GM18867 (cell line): ENCODE data around the gene ARHGAP22.
"Not testable (repeated sequence)": the region's sequence is repeated elsewhere in the genome, so short reads cannot be mapped to it uniquely, and the experiment has no call there.

Experiments
- ATAC-seq: cut with Tn5 transposase; IDR thresholded peaks from one replicate; pipeline ENCODE4 v1.9.1; 2021; ENCODE audit warnings: mild to moderate bottlenecking, moderate library complexity; ENCODE audit not compliant: unreplicated experiment

The ARHGAP22 gene

GRCh38 chr10:48439581-48440041 lies 165.3 kb downstream of the ARHGAP22 start:
- ATAC-seq = no peak

- ATAC-seq = no peak
Measured at GRCh38 chr10:48439031-48439430, 165.8 kb downstream of the ARHGAP22 start.

GRCh38 chr10:48437546-48437945 lies 167.3 kb downstream of the ARHGAP22 start:
- ATAC-seq = no peak

DNA sequence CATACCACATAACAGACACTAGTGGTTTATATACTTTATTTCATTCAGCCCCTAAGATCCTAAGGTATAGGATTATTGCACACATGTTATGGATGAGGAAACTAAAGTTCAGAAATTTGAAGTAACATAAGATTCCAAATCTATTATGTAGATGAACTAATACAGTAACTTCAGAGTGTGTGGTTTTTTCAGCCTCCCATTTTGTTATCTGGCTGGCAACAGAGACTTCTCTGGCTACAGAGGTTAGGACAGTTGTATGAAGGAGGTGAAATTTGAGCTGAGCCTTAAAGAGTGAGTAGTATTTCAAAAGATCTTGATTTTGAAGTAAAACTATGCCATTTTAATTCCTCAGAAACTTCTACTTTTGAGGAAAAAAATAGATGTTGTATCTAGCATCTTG lies 173.0 kb downstream of the ARHGAP22 start:
- ATAC-seq = no peak

- ATAC-seq = no peak
Measured at GRCh38 chr10:48430402-48430993, 174.4 kb downstream of the ARHGAP22 start.

DNA sequence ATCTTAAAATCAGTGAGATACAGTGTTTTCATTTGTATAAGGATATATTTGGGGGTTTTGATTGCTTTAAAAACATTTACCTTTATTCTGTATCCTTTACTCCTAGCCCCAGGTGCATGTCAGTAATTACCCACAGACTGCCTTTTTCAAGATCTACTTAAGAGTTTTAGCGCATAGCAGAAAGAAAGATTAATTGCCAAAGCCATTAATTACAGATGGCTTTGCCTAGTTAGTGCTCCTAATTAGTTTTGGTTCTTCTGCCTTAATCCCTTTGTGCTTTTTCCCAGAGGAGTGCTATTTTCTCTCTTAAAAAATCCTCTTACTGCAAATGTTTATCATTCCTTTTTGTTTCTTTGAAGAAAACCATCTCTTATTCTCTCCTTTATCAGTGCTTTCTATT lies 175.6 kb downstream of the ARHGAP22 start:
- no peak for ATAC-seq

DNA sequence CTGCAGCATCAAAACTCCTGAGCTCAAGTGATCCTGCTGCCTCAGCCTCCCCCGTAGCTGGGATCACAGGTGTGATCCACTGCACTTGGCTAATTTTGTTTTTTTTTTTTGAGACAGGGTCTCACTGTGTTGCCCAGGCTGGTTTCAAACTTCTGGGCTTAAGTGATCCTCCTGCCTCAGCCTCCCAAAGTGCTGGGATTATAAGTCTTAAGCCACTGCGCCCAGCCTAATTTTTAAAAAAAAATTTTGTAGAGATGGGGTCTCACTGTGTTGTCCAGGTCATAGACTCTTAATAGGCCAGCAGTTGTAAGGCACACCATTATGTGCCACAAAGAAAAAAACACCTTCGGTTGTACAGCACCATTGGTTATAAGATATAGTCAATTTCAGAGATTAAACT lies 176.0 kb downstream of the ARHGAP22 start:
- no peak for ATAC-seq

DNA sequence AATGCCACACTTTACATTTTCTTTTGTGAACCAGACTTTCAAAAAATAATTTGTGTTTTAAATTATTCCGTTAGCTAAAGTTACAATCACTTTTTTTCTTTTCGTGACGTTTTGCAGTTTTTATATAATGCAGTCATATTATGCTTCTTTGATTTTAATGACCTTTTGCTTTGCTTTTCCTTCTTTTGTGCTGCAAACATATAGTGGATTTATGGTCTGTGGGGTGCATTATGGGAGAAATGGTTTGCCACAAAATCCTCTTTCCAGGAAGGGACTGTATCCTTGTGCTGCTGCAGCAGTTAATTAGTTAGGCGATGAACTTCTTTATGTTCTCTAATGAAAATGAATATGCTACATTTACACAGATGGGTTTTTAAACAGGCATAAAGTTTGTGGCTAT lies 181.0 kb downstream of the ARHGAP22 start:
- no peak for ATAC-seq

GRCh38 chr10:48421862-48422261 lies 183.0 kb downstream of the ARHGAP22 start:
- not testable (repeated sequence) for ATAC-seq

- ATAC-seq = no peak
Measured at GRCh38 chr10:48419714-48420113, 185.2 kb downstream of the ARHGAP22 start.

DNA sequence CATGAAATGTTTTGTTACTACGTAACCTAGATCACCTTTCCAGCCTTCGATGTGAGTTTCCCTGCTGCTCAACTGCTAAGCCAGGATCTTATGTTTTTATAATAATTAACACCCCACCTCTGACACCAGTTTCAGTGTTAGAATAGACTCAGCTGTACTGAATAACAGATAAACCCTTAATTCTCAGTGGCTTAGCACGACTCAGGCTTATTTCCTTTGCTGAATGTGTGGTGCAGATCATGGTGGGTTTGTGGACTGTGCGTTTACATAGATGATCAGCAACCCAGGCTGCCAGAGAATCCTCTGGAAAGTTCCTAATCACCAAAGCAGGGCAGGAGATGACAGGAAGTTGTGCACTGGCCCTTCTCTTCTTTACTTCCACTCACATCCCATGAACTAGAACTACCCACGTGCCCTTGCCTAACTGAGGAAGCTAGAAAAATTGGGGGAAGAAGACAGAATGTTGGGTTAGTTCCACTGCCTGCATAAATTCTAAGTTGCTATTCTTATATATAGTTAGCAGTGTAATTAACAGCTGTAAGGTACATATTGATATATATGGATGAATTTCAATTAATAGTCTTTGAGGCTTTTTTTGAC lies 186.6 kb downstream of the ARHGAP22 start:
- ATAC-seq = no peak

- ATAC-seq = no peak
Measured at GRCh38 chr10:48417374-48417773, 187.5 kb downstream of the ARHGAP22 start.

DNA sequence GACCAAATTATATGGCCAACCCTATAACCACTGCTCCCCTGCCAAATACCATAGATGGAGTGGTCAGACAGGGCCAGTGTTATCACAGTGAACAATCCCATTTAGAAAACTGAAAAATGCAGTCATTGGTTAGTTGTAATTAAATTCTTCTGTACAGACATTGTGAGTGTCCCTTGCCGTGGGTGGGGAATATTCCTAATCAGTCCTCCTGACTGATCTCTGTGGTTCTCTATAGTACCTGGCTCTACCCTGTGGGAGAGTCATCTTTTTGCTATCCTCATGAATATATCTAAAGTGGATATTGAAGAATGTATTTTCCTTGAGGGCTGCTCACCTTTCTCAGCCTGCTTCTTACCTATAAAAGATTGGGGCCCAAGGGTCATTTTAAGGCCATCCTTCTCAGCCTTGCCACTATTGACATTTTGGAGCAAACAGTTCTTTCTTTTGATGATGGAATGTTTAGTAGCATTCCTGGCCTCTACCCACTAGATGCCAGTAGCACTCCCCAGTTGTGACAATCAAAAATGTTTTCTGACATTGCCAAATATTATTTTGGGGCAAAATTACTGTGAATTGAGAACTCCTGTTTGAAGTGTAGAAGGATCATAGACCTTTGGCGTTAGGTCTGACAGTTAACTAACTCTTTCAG lies 188.2 kb downstream of the ARHGAP22 start:
- no peak for ATAC-seq

GRCh38 chr10:48414778-48415177 lies 190.1 kb downstream of the ARHGAP22 start:
- no peak for ATAC-seq

DNA sequence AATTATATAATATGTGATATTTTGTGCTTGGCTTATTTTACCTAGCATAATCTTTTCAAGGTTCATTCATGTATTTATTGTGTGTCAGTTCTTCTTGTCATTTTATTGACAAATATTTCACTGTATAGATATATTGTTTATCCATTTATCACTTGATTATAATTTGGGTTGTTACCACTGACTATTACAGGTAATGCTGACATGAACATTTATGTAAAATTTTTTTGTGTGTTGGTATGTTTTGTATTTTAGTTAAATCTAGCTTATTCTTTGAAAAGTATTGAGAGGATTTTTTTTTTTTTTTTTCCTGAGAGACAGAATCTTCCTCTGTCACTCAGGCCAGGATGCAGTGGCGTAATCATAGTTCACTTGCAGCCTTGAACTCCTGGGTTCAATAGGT lies 190.7 kb downstream of the ARHGAP22 start:
- ATAC-seq = no peak

- ATAC-seq = no peak
Measured at GRCh38 chr10:48412933-48413332, 191.9 kb downstream of the ARHGAP22 start.

- ATAC-seq = no peak
Measured at GRCh38 chr10:48412081-48412480, 192.8 kb downstream of the ARHGAP22 start.

DNA sequence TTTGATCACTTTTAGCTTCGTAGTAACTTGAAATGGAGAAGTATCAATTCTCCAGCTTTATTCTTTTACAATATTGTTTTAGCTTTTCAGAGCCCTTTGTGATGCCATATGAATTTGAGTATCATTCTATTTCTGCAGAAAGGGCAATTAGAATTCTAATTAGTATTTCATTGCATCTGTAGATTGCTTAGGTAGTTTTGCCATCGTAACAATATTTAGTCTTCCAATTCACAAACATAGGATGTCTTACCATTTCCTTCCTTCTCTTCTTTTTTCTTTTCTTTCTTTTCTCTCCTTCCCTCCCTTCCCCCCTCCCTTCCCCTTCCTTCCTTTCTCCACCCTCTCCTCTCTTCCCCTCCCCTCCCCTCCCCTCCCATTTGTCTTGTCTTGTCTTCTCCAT lies 193.4 kb downstream of the ARHGAP22 start:
- no peak for ATAC-seq

GRCh38 chr10:48410503-48410902 lies 194.4 kb downstream of the ARHGAP22 start:
- no peak for ATAC-seq

DNA sequence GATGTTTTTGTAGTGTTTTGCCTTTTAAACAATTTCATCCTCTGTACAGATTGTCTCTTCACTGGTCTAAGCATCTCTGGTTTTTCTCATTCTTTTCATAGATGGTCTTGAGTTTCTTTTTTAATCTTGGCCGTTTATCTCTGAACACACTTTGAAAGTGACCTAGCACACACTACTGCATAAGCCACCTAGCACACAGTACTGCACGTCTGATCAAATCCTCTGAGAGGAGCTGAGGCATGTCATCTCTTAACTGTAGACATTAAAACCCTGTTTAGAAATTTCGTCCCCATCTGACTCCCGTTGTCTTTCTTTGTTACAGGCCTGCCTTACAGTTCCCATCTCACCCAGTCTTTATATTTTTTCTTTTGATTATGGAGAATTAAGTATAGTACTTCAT lies 198.2 kb downstream of the ARHGAP22 start:
- ATAC-seq = no peak

- no peak for ATAC-seq
Measured at GRCh38 chr10:48406204-48406603, 198.7 kb downstream of the ARHGAP22 start.

- ATAC-seq = no peak
Measured at GRCh38 chr10:48404646-48405045, 200.2 kb downstream of the ARHGAP22 start.
